DOHH2 (cell line): ENCODE results near the gene ZNF335.
"Not testable (repeated sequence)": the region's sequence is repeated elsewhere in the genome, so short reads cannot be mapped to it uniquely, and the experiment has no call there.

Source experiments
- H3F3A ChIP-seq: fragments of 200-600 bp; sonication (generic), shearing (Covaris generic); 2 replicates; pipeline ENCODE4 v1.6.0; 2016; ENCODE audit warnings: antibody characterized with exemption, mild to moderate bottlenecking; ENCODE audit not compliant: control insufficient read depth, insufficient read depth
- H3K27ac ChIP-seq: fragments of 200-600 bp; sonication (generic); 2 replicates; pipeline ENCODE4 v1.5.1; 2014; ENCODE audit warnings: low read depth, mild to moderate bottlenecking, low read length, moderate library complexity
- H3K27me3 ChIP-seq: fragments of 200-600 bp; sonication (generic); 2 replicates; pipeline ENCODE4 v1.6.1; 2014; ENCODE audit warnings: mild to moderate bottlenecking, low read length, mixed read lengths; ENCODE audit not compliant: control insufficient read depth
- H3K36me3 ChIP-seq: fragments of 200-600 bp; sonication (generic); 2 replicates; pipeline ENCODE4 v1.6.1; 2014; ENCODE audit warnings: mild to moderate bottlenecking, low read length, moderate library complexity, mixed read lengths; ENCODE audit not compliant: control insufficient read depth
- H3K4me1 ChIP-seq: fragments of 200-600 bp; sonication (generic); 2 replicates; pipeline ENCODE4 v1.6.1; 2014; ENCODE audit warnings: mild to moderate bottlenecking, low read length, mixed read lengths; ENCODE audit not compliant: control insufficient read depth
- H3K4me2 ChIP-seq: fragments of 200-600 bp; sonication (generic); 2 replicates; pipeline ENCODE4 v1.6.0; 2014; ENCODE audit warnings: mild to moderate bottlenecking, low read length, moderate library complexity
- H3K4me3 ChIP-seq: fragments of 200-600 bp; sonication (generic); 2 replicates; pipeline ENCODE4 v1.5.1; 2014; ENCODE audit warnings: mild to moderate bottlenecking, low read length, mixed read lengths
- H3K79me2 ChIP-seq: fragments of 200-600 bp; sonication (generic); 2 replicates; pipeline ENCODE4 v1.6.1; 2014; ENCODE audit warnings: mild to moderate bottlenecking, low read length, mixed read lengths; ENCODE audit not compliant: control insufficient read depth
- H3K9me2 ChIP-seq: fragments of 200-600 bp; sonication (generic); replicated peaks from 2 replicates; pipeline ENCODE4 v1.6.1; 2014; ENCODE audit warnings: mild to moderate bottlenecking, low read length, mixed read lengths; ENCODE audit not compliant: control insufficient read depth
- H3K9me3 ChIP-seq: fragments of 200-600 bp; sonication (generic); 2 replicates; pipeline ENCODE4 v1.6.1; 2014; ENCODE audit warnings: antibody characterized with exemption, low read length, mixed read lengths; ENCODE audit not compliant: control insufficient read depth, insufficient read depth
- H4K20me1 ChIP-seq: fragments of 200-600 bp; sonication (generic); 2 replicates; pipeline ENCODE4 v1.6.0; 2014; ENCODE audit warnings: low read depth, mild to moderate bottlenecking, antibody characterized with exemption, low read length, moderate library complexity; ENCODE audit not compliant: control insufficient read depth, insufficient read depth
- CTCF ChIP-seq: fragments of 200-600 bp; sonication (generic); IDR thresholded peaks from one replicate; pipeline ENCODE4 v1.5.1; 2014; ENCODE audit warnings: antibody characterized with exemption, mild to moderate bottlenecking, low read depth, low read length; ENCODE audit not compliant: poor library complexity, severe bottlenecking
- EZH2phosphoT487 ChIP-seq: fragments of 200-600 bp; sonication (generic); IDR thresholded peaks from 2 replicates; pipeline ENCODE4 v1.6.1; 2017; ENCODE audit warnings: borderline replicate concordance, mild to moderate bottlenecking, antibody characterized with exemption, low read length, moderate library complexity, mixed read lengths

Gene ZNF335

GRCh38 chr20:45957021-45957941, 14.7 kb downstream of the ZNF335 start:
- H3F3A ChIP-seq: no peaks in the 10 kb centered on the region
- H3K9me3 ChIP-seq: no peaks in the 10 kb centered on the region
- no peaks in the 10 kb centered on the region for H3K4me1 ChIP-seq
- no peaks in the 10 kb centered on the region for H3K27me3 ChIP-seq
- H3K4me2 ChIP-seq: no peak overlapping the region
- H3K9me2 ChIP-seq: no peaks in the 10 kb centered on the region
- TF ChIP-seq EZH2phosphoT487 (no peak), CTCF (no peak)
- peaks cover 48% of the 10 kb centered on the region for H3K36me3 ChIP-seq
- no peaks in the 10 kb centered on the region for H4K20me1 ChIP-seq
- H3K4me3 ChIP-seq: no peak overlapping the region
- H3K27ac ChIP-seq: no peak overlapping the region
- H3K79me2 ChIP-seq: no peaks in the 10 kb centered on the region

- not testable (repeated sequence) for H3K4me3 ChIP-seq, H3K4me2 ChIP-seq, H3K9me2 ChIP-seq, H3K79me2 ChIP-seq, H3K4me1 ChIP-seq, H4K20me1 ChIP-seq, H3K27me3 ChIP-seq, H3K27ac ChIP-seq, H3F3A ChIP-seq, H3K9me3 ChIP-seq
- peaks cover 53% of the 10 kb centered on the region for H3K36me3 ChIP-seq
Observed at GRCh38 chr20:45956326-45956725, 15.7 kb downstream of the ZNF335 start.

- TF ChIP-seq CTCF (no peak), EZH2phosphoT487 (no peak)
- H3K27ac ChIP-seq: no peak overlapping the region
- no peaks in the 10 kb centered on the region for H3F3A ChIP-seq
- H3K36me3 ChIP-seq: peaks cover 59% of the 10 kb centered on the region
- H3K27me3 ChIP-seq: no peaks in the 10 kb centered on the region
- no peak overlapping the region for H3K4me3 ChIP-seq
- peaks cover 8% of the 10 kb centered on the region for H3K4me1 ChIP-seq
- H3K4me2 ChIP-seq: no peak overlapping the region
- no peaks in the 10 kb centered on the region for H3K79me2 ChIP-seq
- H3K9me2 ChIP-seq: no peaks in the 10 kb centered on the region
- no peaks in the 10 kb centered on the region for H3K9me3 ChIP-seq
- H4K20me1 ChIP-seq: no peaks in the 10 kb centered on the region
Observed at GRCh38 chr20:45953672-45954071, 18.3 kb downstream of the ZNF335 start.

GRCh38 chr20:45952861-45953260, 19.1 kb downstream of the ZNF335 start:
- no peaks in the 10 kb centered on the region for H3K27me3 ChIP-seq
- no peaks in the 10 kb centered on the region for H3K9me3 ChIP-seq
- H3K36me3 ChIP-seq: peaks cover 60% of the 10 kb centered on the region

More at GRCh38 chr20:45952861-45953260, 19.1 kb downstream of the ZNF335 start:
- peaks cover 8% of the 10 kb centered on the region for H3K4me1 ChIP-seq
- H4K20me1 ChIP-seq: no peaks in the 10 kb centered on the region
- H3K4me3 ChIP-seq: no peak overlapping the region
- no peak overlapping the region for H3K27ac ChIP-seq
- no peak overlapping the region for H3K4me2 ChIP-seq
- H3K79me2 ChIP-seq: no peaks in the 10 kb centered on the region
- no peaks in the 10 kb centered on the region for H3K9me2 ChIP-seq
- TF ChIP-seq CTCF: no peak
- TF ChIP-seq EZH2phosphoT487: no peak
- H3F3A ChIP-seq: no peaks in the 10 kb centered on the region
